PFSK-1 (cell line): ENCODE data around the gene TRAK1.

Experiments
- SIN3A ChIP-seq: IDR thresholded peaks from 2 replicates; pipeline ENCODE4 v1.6.1; 2012; ENCODE audit warnings: mild to moderate bottlenecking, low read length, moderate library complexity, borderline replicate concordance; ENCODE audit not compliant: insufficient read depth
- TF ChIP-seq, protein P1 (sequence below), 2 experiments: IDR thresholded peaks; 2 replicates each; pipeline versions ENCODE4 v1.6.1 to v1.8.0; 2011 to 2012; ENCODE audit warnings: low read depth in 2 of 2, low read length in 2 of 2, control low read depth in 1 of 2, inconsistent platforms in 1 of 2, mild to moderate bottlenecking in 1 of 2, moderate library complexity in 1 of 2; ENCODE audit not compliant: insufficient read depth in 1 of 2

DNA sequence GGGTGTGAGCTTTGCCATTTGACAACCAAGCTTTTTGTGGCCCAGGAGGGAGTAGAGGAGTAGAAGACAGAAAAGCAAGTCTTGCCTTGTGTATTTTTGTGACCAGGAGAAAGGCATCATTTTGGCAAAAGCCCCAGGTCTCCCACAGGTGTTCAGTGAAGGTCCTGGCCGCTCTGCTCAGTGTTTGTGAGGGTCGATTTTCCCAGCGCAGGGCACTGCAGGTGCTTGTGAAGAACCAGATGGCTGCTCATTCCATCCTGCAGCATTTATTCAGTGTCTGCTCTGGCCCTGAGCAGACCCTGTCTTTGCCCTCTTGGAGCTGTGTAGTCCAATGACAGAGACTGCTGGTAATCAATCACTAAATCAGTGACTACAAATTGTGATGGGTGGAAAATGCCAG is 19.5 kb downstream of the TRAK1 start:
- TF ChIP-seq SIN3A, result no peak
- TF ChIP-seq, protein P1, sequence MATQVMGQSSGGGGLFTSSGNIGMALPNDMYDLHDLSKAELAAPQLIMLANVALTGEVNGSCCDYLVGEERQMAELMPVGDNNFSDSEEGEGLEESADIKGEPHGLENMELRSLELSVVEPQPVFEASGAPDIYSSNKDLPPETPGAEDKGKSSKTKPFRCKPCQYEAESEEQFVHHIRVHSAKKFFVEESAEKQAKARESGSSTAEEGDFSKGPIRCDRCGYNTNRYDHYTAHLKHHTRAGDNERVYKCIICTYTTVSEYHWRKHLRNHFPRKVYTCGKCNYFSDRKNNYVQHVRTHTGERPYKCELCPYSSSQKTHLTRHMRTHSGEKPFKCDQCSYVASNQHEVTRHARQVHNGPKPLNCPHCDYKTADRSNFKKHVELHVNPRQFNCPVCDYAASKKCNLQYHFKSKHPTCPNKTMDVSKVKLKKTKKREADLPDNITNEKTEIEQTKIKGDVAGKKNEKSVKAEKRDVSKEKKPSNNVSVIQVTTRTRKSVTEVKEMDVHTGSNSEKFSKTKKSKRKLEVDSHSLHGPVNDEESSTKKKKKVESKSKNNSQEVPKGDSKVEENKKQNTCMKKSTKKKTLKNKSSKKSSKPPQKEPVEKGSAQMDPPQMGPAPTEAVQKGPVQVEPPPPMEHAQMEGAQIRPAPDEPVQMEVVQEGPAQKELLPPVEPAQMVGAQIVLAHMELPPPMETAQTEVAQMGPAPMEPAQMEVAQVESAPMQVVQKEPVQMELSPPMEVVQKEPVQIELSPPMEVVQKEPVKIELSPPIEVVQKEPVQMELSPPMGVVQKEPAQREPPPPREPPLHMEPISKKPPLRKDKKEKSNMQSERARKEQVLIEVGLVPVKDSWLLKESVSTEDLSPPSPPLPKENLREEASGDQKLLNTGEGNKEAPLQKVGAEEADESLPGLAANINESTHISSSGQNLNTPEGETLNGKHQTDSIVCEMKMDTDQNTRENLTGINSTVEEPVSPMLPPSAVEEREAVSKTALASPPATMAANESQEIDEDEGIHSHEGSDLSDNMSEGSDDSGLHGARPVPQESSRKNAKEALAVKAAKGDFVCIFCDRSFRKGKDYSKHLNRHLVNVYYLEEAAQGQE (IDR thresholded peaks at IDR 0.05; ENCODE audit: insufficient read depth in 1 of 2, low read depth in 2 of 2, low read length in 2 of 2), result no peak
